NCI-H1436 (cell line): Measurements from ENCODE around the gene VILL.
"Not testable (repeated sequence)": the region's sequence is repeated elsewhere in the genome, so short reads cannot be mapped to it uniquely, and the experiment has no call there.

Experiments used
- DNase-seq: peaks from one replicate; lab custom pipeline; 2025; lab: John Stamatoyannopoulos, UW

The VILL gene

DNA sequence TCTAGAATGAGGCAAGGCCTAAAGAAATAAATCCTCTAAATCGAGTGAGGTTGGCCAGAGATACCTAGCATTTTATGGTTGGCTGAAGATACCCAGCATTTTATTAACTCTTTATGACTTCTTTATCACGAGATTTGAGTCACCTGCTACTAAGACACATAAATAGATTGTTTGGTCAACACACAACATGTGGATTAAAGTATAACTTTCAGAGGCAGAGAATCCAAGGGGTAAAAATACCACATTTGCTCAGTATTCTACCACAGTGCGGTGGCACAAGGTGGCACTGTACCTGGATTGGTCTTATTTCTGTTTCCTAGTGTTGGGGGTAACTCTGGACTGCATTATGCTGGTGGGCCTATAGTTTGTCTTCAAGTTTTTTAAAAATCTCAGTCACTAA, 27.0 kb upstream of the VILL start:
- DNase-seq, result no peak

DNA sequence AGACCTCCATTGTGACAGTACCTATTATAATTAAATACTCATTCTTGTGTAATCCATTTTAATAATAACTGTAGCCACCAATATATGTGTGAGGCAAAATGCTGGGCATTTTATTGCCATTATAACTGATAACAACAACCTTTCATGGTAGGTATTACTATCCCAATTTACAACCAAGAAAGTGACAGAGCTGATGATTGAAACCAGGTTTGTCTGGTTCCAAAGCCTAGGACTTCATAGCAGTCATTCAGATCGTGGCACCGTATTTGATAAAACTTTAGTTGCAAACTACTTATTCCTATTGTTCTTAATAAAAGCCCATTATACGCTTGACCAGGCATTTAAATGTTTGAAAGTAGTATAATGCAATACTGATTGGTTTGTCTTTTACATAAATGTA, 26.4 kb upstream of the VILL start:
- DNase-seq, result no peak

DNA sequence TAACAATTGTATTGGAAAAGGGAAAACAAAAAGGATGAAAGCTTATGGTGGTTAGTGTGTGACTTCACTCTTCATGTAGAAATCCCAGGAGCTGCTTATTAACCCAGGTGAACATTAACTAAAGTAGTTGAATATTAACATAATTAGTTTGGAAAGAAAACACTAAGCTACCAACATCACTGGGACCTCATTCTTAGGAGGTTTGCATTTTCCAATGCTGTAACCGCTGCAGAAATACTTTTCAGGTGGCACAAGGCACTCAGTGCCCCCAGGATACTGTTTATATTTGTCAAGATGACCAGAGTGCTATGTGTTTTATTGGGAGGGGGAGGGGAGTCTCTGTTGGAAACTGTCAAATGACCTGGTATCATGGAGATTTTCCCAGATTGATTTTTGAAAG, 25.9 kb upstream of the VILL start:
- DNase-seq, result no peak

DNA sequence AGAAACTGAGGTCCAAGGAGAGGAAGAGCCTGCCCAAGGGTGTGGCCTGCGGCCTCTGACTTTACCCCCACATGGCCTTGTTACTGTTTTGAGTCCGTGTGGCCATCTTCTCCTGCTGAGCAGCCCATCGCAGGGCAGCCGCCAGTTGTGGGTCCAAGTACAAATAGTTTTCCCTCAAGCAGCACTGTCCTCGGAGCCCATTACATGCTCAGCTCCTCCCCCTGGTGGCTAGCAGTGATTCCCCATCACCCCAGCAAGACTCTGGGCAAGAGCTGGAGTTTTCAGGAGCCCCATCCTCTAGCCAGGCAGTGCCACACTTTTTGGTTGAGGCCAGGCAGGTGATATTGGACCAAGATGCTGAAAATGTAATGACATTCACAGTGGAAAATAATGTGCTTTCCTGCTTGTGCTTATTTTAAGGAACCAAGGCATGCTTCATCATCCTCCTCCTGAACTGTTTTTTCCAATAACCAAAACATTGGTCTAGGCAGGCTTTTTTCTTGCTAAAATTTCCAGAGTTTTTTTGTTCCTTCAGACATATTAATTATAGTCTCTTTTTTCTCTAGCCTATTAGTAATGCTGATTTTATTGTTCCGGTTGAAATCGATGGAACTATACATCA, 23.2 kb upstream of the VILL start:
- peak; percentile 10 for DNase-seq

DNA sequence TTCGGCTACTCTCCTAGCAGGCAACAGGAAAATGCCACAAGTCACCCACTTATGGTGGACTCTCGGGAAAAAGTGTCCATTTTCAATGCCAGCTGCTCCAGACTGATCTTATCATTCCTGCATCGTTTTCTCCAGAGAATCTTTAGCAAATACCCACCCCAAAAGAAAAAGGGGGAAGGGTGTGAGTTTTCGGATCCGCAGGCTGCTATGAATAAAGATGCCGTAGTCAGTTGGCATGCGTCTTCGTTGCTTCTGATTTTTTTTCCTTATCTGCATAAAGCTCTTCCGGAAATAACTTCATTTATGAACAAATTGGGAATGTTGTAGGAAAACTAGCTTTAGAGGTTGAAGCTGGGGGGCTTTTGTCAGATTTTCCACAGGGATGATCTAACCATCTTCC, 22.4 kb upstream of the VILL start:
- no peak for DNase-seq

- no peak for DNase-seq
These were observed 21.6 kb upstream of the VILL start for GRCh38 chr3:37968813-37969595.

- DNase-seq, result no peak
These were observed 20.9 kb upstream of the VILL start for GRCh38 chr3:37969596-37970100.

- no peak for DNase-seq
These were observed 19.8 kb upstream of the VILL start for GRCh38 chr3:37970802-37971201.

GRCh38 chr3:37971467-37971866, 19.1 kb upstream of the VILL start:
- no peak for DNase-seq

DNA sequence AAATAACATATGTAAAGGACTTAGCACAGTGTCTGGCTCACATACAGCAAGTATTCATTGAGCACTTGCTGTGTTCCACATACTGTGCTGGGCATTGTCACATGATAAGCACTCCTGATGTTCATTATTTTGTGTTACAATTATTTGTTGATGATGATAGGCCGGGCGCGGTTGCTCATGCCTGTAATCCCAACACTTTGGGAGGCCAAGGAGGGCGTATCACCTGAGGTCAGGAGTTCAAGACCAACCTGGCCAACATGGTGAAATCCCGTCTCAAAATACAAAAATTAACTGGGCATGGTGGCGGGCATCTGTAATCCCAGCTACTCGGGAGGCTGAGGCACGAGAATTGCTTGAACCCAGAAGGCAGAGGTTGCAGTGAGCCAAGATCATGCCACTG, 18.5 kb upstream of the VILL start:
- DNase-seq, result not testable (repeated sequence)

DNA sequence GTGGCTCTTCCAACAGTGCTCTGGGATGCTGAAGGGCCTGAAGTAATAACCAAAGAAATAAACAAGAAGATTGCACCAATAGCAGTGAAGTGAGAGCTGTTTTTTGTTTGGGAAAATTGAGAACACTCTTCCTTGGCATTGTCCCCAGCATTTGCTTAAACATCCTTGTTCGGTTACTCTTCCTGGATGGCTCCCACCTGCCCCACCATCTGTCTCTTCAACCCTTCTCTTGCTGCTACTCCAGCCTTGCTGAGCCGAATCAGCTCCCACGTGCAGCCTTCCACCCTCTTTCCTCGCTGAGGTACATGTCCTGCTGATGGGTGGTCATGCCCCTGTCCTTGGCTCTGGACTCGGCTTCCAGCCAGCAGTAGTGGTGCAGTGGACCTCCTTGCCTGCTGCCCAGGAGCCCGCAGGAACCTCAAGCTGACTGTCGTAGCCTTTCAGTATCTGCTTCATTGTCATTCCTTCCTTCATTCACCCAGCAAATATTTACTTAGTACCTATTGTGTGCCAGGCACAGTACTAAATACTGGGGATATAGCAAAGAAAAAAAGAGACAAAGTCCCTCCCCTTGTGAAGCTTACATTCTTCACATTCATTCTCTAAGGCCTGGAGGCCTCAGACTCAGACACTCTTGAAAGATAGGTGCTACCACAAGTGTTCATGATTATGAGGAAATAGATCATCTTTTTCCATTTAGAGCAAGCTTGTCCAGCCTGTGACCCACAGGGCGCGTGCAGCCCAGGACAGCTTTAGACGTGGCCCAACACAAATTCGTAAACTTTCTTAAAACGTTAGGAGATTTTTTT, 17.1 kb upstream of the VILL start:
- DNase-seq, result no peak

GRCh38 chr3:37974121-37975083, 16.2 kb upstream of the VILL start:
- DNase-seq, result no peak

DNA sequence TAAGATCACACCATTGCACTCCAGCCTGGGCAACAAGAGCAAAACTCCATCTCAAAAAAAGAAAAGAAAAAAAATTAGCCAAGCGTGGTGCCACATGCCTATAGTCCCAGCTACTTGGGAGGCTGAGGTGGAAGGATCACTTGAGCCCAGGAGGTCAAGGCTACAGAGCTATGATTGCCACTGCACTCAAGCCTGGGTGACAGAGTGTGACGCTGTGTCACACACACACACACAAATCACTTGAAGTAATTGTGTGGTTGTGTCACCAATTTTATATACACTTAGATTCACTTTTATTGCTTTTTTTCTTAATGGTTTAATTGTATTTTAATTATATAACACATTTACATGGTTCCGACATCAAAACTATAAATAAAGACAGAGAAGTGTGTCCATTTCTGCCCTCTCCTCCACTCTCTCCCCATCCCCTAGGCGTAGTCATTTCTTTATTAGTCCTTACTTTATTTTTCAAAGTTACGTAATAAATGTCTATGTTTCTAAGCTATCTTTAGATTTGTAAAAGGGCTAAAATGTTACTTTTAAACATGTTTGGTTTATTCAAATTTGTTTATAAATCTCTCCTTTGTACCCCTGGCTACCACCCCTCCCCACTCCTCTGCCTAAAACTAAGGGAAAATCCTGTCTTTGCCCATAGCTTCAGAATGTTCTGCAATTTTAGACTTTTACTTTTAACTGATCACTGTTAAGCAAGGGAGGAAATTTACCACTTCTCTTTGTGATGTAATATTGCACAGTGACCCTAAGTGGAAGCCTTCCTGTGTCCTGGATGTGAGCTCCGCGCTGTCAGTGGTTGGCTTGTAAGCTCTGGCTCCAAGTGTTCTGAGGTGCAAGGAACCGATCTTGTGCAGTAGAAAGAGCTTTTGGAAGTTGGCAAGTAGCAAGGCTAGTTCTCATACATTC, 10.8 kb upstream of the VILL start:
- DNase-seq, result no peak

DNA sequence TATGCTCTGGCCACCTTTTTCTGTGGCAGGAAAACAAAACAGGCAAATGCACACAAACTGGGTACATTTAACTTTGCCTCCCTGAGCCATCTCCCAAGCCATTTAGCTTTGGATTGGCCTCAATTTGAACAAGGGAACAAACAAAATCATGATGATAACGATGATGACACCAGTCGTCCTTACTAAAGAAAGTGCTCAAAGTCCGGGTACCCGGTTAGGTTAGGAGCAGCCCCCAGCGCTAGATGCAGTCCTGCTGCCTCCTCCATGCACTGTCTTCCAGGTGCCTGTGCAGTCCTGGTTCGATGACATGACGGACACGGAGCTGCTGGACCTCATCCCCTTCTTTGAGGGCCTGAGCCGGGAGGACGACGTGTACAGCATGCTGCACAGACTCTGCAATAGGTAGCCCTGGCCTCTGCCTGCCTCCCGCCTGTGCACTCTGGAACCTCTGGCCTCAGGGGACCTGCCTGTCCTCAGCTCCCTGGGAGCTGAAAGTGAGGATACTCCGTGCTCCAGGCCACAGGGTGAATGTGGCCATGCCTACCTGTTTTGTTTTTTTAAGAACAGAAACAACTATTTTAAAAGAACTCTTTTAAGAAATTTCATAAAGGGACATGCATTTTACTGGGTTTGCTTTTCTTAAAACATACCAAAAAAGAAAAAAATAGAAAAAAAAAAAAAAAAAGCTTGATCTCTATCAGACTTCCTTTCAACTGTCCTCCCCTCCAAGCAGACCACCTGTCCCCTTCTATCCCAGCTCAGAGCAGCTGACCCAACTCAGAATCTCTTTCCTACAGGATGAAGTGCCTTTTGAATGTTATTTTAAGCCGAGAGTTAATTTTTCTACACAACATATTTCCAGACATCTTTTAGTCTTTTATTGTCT, 9.9 kb upstream of the VILL start:
- DNase-seq, result no peak

DNA sequence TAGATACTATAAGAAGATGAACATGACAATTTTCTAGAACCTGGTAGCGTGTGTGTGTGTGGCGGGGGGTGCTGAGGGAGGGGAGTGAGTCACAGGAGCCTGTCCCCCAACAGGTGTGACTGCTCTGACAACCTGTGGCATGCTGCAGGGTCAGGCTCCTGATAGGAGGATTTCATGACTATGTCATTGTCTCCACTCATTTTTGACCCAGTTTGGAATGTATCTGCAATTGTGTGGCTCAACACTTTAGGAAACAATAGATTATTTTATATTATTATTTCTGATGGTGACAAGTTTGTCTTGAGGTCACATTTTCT, 9.3 kb upstream of the VILL start:
- no peak for DNase-seq

GRCh38 chr3:37982331-37982730, 8.3 kb upstream of the VILL start:
- no peak for DNase-seq

- DNase-seq, result no peak
These were observed 6.5 kb upstream of the VILL start for GRCh38 chr3:37984051-37984450.

DNA sequence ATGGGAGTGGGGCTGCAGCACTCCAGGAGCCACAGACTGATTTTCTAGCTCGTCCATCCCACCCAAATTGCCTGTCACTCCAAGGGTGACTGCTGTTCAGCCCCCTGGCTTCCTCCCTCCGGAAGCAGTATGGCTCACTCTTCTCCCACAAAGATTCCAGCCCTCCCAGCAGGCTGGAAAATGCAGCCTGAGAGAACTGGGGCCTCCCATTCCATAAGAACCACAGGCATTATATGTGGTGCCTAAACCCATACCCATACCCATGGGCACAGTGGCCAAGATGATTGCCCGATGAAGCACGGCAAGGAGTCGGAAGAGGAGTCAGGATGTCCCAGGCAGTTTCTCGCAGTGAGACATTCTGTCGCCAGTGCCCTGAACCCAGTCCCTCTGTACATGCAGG, 6.0 kb upstream of the VILL start:
- no peak for DNase-seq

DNA sequence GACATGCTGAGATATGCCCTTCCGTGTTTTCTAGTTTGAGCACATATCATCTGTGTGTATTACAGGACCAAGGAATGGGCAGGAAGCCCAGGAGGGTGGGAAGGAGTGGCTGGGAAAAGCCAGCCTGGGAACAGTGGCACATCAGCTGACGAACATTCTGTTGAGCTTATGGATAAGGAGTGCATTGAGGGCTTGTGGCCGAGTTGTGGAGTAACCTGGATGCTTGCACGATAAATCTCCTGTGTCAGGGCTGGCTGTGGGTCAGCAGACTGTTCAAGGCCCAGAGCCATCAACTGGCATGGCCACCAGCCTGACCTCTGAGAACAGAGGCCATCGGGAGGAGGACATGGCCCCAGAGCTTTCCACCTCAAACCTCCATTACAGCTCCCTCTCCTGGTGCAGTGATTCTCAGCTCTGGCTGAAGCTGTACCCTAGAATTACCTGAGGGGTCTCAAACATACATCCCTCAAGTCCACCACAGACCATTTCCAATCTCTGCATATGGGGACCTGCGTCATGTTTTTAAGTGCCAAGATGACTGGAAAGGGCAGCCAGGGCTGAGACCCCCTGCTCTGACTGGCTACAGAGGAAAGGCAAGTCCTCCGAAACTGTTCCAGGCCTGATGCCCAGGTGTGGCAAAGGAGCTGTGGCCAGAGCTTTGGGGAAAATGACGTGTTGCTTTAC, 4.8 kb upstream of the VILL start:
- DNase-seq, result no peak
